Suprapubic skin (tissue), 4 donors: Measurements from ENCODE around the gene TGFBI. TPM values are rescaled to one million over a fixed set of nuclear protein-coding genes. Genes with fewer than 3 reads are reported as not detected.
A peak's percentile ranks its signal among the peaks of the same experiment; 100 is the strongest.

Experiments
- DNase-seq, 2 donors: peaks; one replicate each; pipeline ENCODE4 v3.0.0-alpha.2; 2019; ENCODE audit warnings: low spot score in 2 of 2
- H3K27ac ChIP-seq: fragments of 200-600 bp; sonication (generic); one replicate; pipeline ENCODE4 v1.5.1; 2019
- H3K27me3 ChIP-seq: fragments of 200-600 bp; sonication (generic); one replicate; pipeline ENCODE4 v1.5.1; 2019
- H3K36me3 ChIP-seq: fragments of 200-600 bp; sonication (generic); one replicate; pipeline ENCODE4 v1.5.1; 2019
- H3K4me1 ChIP-seq: fragments of 200-600 bp; sonication (generic); one replicate; pipeline ENCODE4 v1.5.1; 2019
- H3K4me3 ChIP-seq: fragments of 200-600 bp; sonication (generic); one replicate; pipeline ENCODE4 v1.5.1; 2019; ENCODE audit warnings: mild to moderate bottlenecking
- H3K9me3 ChIP-seq: fragments of 200-600 bp; sonication (generic); one replicate; pipeline ENCODE4 v1.5.1; 2019
- EP300 ChIP-seq: sonication (generic); formaldehyde crosslinking; IDR thresholded peaks from one replicate; pipeline ENCODE4 v1.6.1; 2017; ENCODE audit warnings: antibody characterized with exemption
- POLR2A ChIP-seq, 2 donors: fragments of 450-650 bp; IDR thresholded peaks; one replicate each; pipeline ENCODE4 v1.6.1; 2017; ENCODE audit warnings: antibody characterized with exemption in 2 of 2, mild to moderate bottlenecking in 2 of 2, moderate library complexity in 2 of 2
- POLR2AphosphoS5 ChIP-seq, 3 donors: sonication (generic); formaldehyde crosslinking; IDR thresholded peaks; one replicate each; pipeline ENCODE4 v1.6.1; 2017; ENCODE audit warnings: antibody characterized with exemption in 3 of 3
- WGBS: methylation state at CpG from one replicate; pipeline ENCODE4 v1.1.5; 2018; 5-methylcytosine and 5-hydroxymethylcytosine counted together
- total RNA-seq, 4 donors: library from RNA; depleted of rRNA; stranded (reverse); fragments of >200 nt; gene quantifications; one replicate each; pipeline ENCODE4 v1.1.0, GENCODE V29; 2016
- TF ChIP-seq, protein P1 (sequence below), 2 donors: fragments of 200-600 bp in 1 of 2; fragments of 450-650 bp in 1 of 2; sonication (generic) in 1 of 2; IDR thresholded peaks; one replicate each; pipeline ENCODE4 v1.5.1; 2016 to 2019; ENCODE audit warnings: antibody characterized with exemption in 2 of 2, mild to moderate bottlenecking in 1 of 2, moderate library complexity in 1 of 2

TGFBI gene
- total RNA-seq, 4 donors from 2014 or later, result 300 to 719 (median 389) TPM

DNA sequence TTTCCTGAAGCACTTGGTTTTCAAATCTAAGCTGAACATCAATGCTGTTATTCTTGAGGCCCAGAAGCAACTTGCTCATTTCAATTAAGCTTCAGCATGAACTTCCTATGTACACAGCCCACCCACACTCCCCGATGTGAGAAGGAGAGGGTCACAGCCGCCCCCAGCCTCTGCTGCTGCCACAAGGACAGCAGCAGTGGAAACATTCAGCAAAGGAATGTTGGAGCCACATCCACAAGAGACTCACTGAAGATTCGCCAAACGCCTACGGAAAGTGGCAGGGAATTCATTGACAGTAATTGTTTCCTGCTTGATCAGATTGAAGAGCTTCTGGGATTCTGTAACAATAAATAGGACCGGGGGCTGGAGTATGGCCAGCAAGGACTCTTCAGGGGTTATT lies 2.9 kb downstream of the TGFBI start:
- no peak for DNase-seq
- Histone ChIP-seq H3K4me3 (peak overlapping the region; percentile 0), H3K9me3 (no peaks in the 10 kb centered on the region), H3K27ac (no peak overlapping the region), H3K4me1 (peaks cover 74% of the 10 kb centered on the region), H3K27me3 (no peaks in the 10 kb centered on the region), H3K36me3 (no peaks in the 10 kb centered on the region)
- 18% methylated on average over 6 of the region's 6 CpGs for WGBS
- TF ChIP-seq POLR2AphosphoS5 (IDR thresholded peaks at IDR 0.05) (no peak), EP300 (no peak), POLR2A (IDR thresholded peaks at IDR 0.05) (no peak)

DNA sequence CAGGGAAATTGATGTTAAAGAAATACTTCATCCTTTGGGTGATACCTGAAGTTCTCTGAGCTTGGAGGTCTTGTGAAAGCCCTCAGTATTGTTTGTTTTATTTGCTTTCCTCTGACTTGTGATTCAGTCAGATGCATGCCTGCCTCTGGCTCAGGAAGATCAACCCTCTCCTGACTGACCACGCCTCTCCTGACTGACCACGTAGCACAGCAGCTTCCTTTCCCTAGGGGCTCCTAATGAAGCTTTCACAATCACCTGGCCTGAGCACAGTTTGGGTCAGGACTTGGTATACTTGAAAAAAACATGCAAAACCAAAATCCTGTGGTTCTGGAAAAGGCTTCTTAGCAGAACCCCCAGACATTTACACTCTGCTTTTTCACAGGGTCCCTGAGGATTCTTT lies 3.8 kb downstream of the TGFBI start:
- WGBS, result 35% methylated on average over 2 of the region's 2 CpGs
- Histone ChIP-seq H3K27ac (no peak overlapping the region), H3K4me3 (no peak overlapping the region), H3K4me1 (peaks cover 83% of the 10 kb centered on the region), H3K9me3 (no peaks in the 10 kb centered on the region), H3K36me3 (no peaks in the 10 kb centered on the region), H3K27me3 (no peaks in the 10 kb centered on the region)
- TF ChIP-seq POLR2A (IDR thresholded peaks at IDR 0.05), result no peak
- TF ChIP-seq POLR2AphosphoS5 (IDR thresholded peaks at IDR 0.05), result no peak
- TF ChIP-seq, protein P1, sequence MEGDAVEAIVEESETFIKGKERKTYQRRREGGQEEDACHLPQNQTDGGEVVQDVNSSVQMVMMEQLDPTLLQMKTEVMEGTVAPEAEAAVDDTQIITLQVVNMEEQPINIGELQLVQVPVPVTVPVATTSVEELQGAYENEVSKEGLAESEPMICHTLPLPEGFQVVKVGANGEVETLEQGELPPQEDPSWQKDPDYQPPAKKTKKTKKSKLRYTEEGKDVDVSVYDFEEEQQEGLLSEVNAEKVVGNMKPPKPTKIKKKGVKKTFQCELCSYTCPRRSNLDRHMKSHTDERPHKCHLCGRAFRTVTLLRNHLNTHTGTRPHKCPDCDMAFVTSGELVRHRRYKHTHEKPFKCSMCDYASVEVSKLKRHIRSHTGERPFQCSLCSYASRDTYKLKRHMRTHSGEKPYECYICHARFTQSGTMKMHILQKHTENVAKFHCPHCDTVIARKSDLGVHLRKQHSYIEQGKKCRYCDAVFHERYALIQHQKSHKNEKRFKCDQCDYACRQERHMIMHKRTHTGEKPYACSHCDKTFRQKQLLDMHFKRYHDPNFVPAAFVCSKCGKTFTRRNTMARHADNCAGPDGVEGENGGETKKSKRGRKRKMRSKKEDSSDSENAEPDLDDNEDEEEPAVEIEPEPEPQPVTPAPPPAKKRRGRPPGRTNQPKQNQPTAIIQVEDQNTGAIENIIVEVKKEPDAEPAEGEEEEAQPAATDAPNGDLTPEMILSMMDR (IDR thresholded peaks at IDR 0.05), result no peak
- DNase-seq, result peak in 1 of 2 donors; percentile 38

DNA sequence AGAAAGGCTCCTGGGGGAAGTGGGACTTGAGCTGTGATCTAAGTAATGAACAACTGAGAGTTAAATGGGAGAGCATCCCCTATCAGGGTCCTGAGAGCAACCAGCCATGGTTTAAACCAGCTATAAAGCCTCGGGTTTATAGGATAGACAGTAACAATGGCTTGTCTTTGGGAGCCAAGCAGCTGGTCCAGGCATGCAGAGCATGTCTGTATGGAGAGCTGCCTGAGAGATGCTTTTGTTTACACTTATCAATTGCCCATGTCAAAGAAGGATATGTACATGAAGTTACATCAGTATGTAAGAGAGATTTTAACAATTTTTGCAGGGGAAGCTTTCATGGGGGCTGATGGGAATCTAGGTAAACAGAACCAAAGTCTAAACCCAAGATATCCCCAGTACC lies 4.4 kb downstream of the TGFBI start:
- WGBS, result 56% methylated on average over 1 of the region's 1 CpG
- H3K36me3 ChIP-seq, result no peaks in the 10 kb centered on the region
- H3K4me3 ChIP-seq, result no peak overlapping the region
- H3K9me3 ChIP-seq, result no peaks in the 10 kb centered on the region
- no peaks in the 10 kb centered on the region for H3K27me3 ChIP-seq
- peak overlapping the region; percentile 9 for H3K27ac ChIP-seq
- TF ChIP-seq POLR2AphosphoS5 (IDR thresholded peaks at IDR 0.05) (no peak), EP300 (no peak), POLR2A (IDR thresholded peaks at IDR 0.05) (no peak)
- TF ChIP-seq, protein P1 (IDR thresholded peaks at IDR 0.05), result no peak
- H3K4me1 ChIP-seq, result peaks cover 87% of the 10 kb centered on the region
- no peak for DNase-seq

DNA sequence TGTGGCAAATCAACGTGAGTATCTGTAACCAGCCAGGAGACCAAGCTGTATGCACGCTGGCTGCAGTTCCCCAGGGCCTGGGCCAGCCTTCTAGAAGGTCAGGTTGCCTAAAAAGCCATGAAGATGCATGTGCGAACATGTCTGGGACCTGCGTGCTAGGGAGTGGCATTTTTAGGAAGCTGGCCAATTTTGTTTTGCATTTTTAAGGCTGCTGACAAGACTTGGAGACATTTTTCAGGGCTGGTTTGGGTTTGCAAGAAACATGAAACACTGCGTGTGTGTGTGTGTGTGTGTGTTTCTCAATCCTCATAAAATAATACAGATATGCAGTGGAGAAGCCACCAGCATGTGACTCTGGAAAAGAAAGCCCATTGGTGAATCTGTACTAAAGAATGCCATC lies 5.1 kb downstream of the TGFBI start:
- no peaks in the 10 kb centered on the region for H3K36me3 ChIP-seq
- 45% methylated on average over 5 of the region's 5 CpGs for whole genome bisulfite sequencing
- no peak for TF ChIP-seq EP300
- TF ChIP-seq POLR2AphosphoS5 (IDR thresholded peaks at IDR 0.05), result peak in 1 of 3 donors; percentile 24
- peaks cover 81% of the 10 kb centered on the region for H3K4me1 ChIP-seq
- peak in 1 of 2 donors; percentile 60 for DNase-seq
- H3K27me3 ChIP-seq, result no peaks in the 10 kb centered on the region
- peak overlapping the region; percentile 9 for H3K27ac ChIP-seq
- no peak overlapping the region for H3K4me3 ChIP-seq
- H3K9me3 ChIP-seq, result no peaks in the 10 kb centered on the region

GRCh38 chr5:136034492-136034891 lies 5.7 kb downstream of the TGFBI start:
- 33% methylated on average over 1 of the region's 1 CpG for WGBS
- peak in 1 of 2 donors; percentile 46 for DNase-seq

GRCh38 chr5:136034984-136035383 lies 6.2 kb downstream of the TGFBI start:
- no peaks in the 10 kb centered on the region for H3K9me3 ChIP-seq
- H3K4me3 ChIP-seq, result no peak overlapping the region
- no peak overlapping the region for H3K27ac ChIP-seq
- peaks cover 3% of the 10 kb centered on the region for H3K36me3 ChIP-seq
- WGBS, result 72% methylated on average over 3 of the region's 3 CpGs
- no peaks in the 10 kb centered on the region for H3K27me3 ChIP-seq
- peaks cover 72% of the 10 kb centered on the region for H3K4me1 ChIP-seq
- no peak for TF ChIP-seq POLR2A (IDR thresholded peaks at IDR 0.05)
- TF ChIP-seq, protein P1 (IDR thresholded peaks at IDR 0.05), result no peak
- no peak for TF ChIP-seq EP300
- peak in 1 of 2 donors; percentile 33 for DNase-seq

More at GRCh38 chr5:136034492-136034891, 5.7 kb downstream of the TGFBI start:
- TF ChIP-seq POLR2A (IDR thresholded peaks at IDR 0.05) (no peak), EP300 (no peak), POLR2AphosphoS5 (IDR thresholded peaks at IDR 0.05) (no peak)
- TF ChIP-seq, protein P1 (IDR thresholded peaks at IDR 0.05), result no peak
- Histone ChIP-seq H3K9me3 (no peaks in the 10 kb centered on the region), H3K36me3 (peaks cover 2% of the 10 kb centered on the region), H3K4me1 (peaks cover 74% of the 10 kb centered on the region), H3K27ac (no peak overlapping the region), H3K4me3 (no peak overlapping the region), H3K27me3 (no peaks in the 10 kb centered on the region)
